Measurements from ENCODE around the gene CIB4.

CIB4 gene

DNA sequence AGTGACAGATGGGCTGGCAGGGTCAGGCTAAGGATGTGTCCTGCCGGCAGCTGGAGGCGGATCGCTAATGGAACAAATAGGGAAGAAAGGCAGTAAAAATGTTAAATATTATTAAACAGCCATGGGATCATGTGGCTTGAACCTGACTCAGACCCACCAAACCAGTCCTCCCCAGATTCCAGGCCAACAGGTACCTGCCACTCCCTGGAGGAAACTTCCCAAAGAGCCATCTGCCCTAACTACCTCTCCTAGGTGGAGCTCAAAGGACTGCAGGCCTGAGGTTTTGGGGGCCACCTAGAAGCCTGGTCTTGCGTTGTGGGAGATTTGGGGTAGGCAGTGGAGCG is 34.3 kb downstream of the CIB4 start:
- DNase-seq (ENCODE audit: low spot score) = no peak

- no peak for DNase-seq (ENCODE audit: low spot score)
Measured at GRCh38 chr2:26605999-26606846, 34.9 kb downstream of the CIB4 start.

DNA sequence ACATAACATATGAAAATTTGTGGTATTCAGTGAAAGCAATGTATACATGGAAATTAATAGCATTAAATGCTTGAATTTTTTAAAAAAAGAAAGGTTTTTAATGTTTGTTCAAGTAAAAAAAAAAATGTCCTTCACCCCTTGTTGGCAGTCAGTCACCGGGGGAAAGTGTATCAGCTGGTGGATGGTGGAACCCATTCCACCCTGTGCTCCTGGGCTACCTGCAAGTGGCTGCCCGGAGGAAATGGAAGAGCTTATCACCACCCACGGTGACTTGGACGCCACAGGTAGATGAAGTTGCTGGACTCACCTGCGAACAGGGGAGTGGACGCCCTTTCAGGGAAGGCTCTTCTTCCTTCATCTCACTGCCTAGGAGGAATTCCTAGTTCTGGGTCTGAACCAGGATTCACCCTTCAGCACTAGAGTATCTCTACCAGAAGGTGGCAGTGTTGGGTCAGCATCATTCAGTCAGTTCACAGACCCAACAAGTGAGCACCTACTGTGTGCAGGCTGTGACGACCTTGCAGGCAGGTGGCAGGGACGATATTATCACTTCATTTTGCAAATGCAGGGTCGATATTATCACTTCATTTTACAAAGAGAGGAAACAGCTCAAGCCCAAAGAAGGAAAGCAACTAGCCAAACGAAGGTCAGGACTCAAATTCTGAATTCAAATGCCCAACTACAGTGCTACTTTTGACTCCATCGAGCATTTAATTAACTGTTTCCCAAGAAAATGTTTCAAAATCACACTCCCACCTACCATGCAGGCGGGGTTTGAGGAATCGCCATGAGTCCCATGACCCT is 35.8 kb downstream of the CIB4 start:
- peak; percentile 54 for DNase-seq (ENCODE audit: low spot score)

GRCh38 chr2:26602575-26602974 is 38.6 kb downstream of the CIB4 start:
- DNase-seq (ENCODE audit: low spot score) = no peak

GRCh38 chr2:26599387-26599786 is 41.8 kb downstream of the CIB4 start:
- DNase-seq (ENCODE audit: low spot score) = no peak

- DNase-seq (ENCODE audit: low spot score) = no peak
Measured at GRCh38 chr2:26598996-26599373, 42.2 kb downstream of the CIB4 start.

DNA sequence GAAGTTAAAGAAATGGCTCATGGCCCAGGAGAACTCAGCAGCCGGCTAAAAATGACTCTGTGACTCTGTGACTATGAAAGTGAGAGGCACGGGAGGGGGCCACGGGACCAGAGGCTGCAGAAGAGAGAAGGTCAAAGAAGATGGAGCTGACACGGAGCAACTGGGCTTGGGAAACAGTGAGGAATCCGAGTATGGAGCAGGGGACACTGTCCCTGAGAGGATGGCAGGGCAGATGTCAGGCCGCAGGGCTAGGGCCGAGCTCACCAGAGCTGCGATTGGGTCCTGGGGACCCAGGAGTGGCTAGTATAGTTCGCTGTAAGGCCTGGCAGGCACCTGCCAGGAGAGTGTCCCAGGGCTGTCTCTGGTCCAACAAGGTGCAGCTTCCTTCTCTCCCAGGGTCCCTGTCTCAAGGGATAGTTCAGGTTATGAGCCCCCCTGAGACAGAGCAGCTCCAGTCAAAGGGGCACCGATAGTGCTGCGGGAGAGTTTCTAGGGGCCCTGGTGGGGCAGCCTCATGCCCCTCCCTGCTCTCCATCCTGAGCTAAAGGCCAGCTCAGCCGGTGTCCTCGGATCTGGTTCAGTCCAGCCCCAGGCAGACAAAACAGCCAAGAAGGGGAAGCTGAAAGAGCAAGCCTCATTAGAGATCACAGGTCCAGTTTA is 42.7 kb downstream of the CIB4 start:
- DNase-seq (ENCODE audit: low spot score) = no peak

- peak; percentile 14 for DNase-seq (ENCODE audit: low spot score)
Measured at GRCh38 chr2:26597197-26597596, 44.0 kb downstream of the CIB4 start.

DNA sequence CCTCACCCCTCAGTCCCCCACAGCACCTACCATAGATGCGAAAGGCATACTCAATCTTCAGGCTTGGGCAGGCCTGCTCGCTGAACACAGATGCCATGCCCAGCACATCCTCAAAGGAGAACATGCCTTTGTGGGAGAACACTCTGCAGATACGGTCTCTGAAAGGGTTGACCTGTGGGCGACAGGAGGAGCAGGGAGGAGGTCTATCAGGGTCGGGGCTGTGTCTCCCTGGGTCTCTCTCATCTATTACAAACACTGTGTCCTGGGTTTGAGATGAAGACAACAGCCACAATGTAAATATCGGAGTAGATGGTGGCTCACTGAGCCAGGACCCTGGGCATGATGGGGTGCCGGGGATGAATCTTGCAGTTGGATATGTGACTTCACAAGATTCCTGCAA is 46.0 kb downstream of the CIB4 start:
- no peak for DNase-seq (ENCODE audit: low spot score)

DNA sequence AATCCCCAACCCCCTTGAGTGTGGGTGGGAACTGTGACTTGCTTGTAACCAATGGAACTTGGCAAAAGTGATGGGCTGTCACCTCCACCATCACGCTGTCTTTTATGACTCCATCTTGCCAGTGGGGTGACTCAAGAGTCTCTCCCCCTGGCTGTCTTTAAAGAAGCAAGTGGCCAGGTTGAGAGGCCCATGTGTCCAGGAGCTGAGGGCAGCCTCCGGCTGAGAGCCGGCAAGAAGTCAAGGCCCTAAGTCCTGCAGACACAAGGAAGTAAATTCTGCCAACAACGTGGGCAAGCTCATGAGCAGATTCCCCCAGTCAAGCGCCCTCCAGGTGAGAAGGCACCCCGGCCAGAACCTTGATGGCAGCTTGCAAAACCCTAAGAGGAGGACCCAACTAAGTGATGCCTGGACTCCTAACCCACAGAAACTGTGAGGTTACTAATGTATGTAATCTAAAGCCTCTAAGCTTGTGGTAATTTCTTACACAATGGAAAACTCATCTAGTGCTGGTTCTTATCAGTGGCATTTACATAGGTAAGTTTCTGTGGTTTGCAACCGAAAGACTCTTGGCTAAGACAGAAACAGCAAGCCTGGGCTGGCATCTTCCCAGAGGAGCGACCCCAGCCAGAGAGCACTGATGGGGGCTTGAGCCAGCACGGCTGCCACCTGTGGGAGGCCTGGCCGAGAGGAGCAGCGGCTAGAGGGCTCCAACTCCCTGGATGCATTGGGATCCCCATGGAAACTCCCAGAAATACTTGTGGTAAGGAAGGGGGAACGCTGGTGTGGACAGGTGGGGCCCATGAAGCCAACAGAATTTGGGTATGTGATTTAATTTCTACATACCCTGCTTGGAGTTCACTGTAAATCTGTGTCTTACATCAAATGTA is 49.3 kb downstream of the CIB4 start:
- no peak for DNase-seq (ENCODE audit: low spot score)

GRCh38 chr2:26590980-26591618 is 50.1 kb downstream of the CIB4 start:
- DNase-seq (ENCODE audit: low spot score) = no peak

GRCh38 chr2:26590508-26590907 is 50.7 kb downstream of the CIB4 start:
- DNase-seq (ENCODE audit: low spot score) = no peak

DNA sequence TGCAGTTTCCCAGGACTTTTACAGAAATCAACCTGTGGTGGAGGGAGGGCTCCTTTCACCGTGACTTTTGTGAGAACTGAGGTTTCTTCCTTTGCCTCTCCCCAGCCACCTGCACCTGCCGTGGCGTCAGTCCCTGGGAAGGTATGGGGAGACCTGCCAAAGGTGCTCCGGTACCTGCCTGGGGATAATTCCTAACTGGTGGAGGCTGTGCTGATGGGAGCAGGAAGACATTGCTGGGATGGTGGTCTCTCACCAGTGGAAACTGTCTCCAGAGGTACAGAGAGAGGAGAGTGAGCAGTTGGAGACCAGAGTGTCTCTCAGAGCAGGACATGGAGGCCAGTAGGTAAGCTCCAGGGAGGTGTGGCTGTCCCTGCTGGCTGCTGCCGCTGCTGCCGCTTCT is 52.6 kb downstream of the CIB4 start:
- DNase-seq (ENCODE audit: low spot score) = no peak

GRCh38 chr2:26587994-26588393 is 53.2 kb downstream of the CIB4 start:
- no peak for DNase-seq (ENCODE audit: low spot score)

- no peak for DNase-seq (ENCODE audit: low spot score)
Measured at GRCh38 chr2:26585966-26586365, 55.2 kb downstream of the CIB4 start.

GRCh38 chr2:26585100-26585499 is 56.1 kb downstream of the CIB4 start:
- DNase-seq (ENCODE audit: low spot score) = no peak

DNA sequence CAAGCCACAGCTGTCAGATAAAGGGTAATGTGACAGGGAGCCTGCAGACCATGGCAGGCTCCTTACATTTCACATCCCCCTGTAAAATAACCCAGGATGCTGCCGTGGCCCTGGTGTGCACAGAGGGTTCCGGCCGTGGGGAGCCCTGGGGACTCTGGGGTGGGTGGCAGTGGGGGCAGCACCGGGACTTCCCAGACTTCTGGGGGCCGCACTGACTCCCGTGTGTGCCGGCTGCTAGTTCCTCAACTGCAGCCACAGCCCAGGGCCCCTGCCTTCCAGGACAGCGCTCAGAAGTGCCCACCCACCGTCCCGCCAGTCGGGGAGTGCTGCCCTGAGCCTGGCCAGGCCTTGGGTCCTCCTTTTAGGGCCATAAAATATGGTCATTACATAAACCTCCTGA is 56.5 kb downstream of the CIB4 start:
- DNase-seq (ENCODE audit: low spot score) = no peak

GRCh38 chr2:26584191-26584590 is 57.0 kb downstream of the CIB4 start:
- DNase-seq (ENCODE audit: low spot score) = no peak

GRCh38 chr2:26583381-26583911 is 57.7 kb downstream of the CIB4 start:
- DNase-seq (ENCODE audit: low spot score) = no peak

GRCh38 chr2:26582890-26583289 is 58.3 kb downstream of the CIB4 start:
- DNase-seq (ENCODE audit: low spot score) = no peak
